Measurements from ENCODE around the gene PANK2. TPM values are rescaled to one million over a fixed set of nuclear protein-coding genes. Genes with fewer than 3 reads are reported as not detected.

PANK2 gene
- total RNA-seq, 4 donors from 2014 or later, result 26.6 to 40.9 (median 27.4) TPM

DNA sequence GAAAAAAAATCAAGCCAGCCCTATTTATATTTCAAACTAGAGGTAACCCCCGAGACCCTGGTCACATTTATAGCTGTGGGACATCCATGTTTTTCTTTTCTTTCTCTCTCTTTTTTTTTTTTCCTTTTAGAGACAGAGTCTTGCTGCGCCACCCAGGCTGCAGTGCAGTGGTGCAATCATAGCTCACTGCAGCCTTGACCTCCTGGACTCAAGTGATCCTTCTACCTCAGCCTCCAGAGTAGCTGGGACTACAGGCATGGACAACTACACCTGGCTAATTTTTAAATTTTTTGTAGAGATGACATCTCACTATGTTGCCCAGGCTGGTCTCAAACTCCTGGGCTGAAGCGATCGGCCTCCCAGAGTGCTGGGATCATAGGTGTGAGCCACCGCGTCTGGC lies 30.5 kb upstream of the PANK2 start:
- 98% methylated on average over 6 of the region's 6 CpGs for WGBS
- H3K4me3 ChIP-seq, result no peak overlapping the region
- H3K27ac ChIP-seq, result no peak overlapping the region
- no peaks in the 10 kb centered on the region for H3K9me3 ChIP-seq
- no peak for DNase-seq (ENCODE audit: low spot score in 2 of 2)
- peaks cover 81% of the 10 kb centered on the region for H3K36me3 ChIP-seq
- TF ChIP-seq POLR2A (IDR thresholded peaks at IDR 0.05) (no peak), EP300 (IDR thresholded peaks at IDR 0.05) (no peak), POLR2AphosphoS5 (IDR thresholded peaks at IDR 0.05) (no peak)
- TF ChIP-seq, protein P1, sequence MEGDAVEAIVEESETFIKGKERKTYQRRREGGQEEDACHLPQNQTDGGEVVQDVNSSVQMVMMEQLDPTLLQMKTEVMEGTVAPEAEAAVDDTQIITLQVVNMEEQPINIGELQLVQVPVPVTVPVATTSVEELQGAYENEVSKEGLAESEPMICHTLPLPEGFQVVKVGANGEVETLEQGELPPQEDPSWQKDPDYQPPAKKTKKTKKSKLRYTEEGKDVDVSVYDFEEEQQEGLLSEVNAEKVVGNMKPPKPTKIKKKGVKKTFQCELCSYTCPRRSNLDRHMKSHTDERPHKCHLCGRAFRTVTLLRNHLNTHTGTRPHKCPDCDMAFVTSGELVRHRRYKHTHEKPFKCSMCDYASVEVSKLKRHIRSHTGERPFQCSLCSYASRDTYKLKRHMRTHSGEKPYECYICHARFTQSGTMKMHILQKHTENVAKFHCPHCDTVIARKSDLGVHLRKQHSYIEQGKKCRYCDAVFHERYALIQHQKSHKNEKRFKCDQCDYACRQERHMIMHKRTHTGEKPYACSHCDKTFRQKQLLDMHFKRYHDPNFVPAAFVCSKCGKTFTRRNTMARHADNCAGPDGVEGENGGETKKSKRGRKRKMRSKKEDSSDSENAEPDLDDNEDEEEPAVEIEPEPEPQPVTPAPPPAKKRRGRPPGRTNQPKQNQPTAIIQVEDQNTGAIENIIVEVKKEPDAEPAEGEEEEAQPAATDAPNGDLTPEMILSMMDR (IDR thresholded peaks at IDR 0.05), result no peak
- peaks cover 8% of the 10 kb centered on the region for H3K4me1 ChIP-seq
- no peaks in the 10 kb centered on the region for H3K27me3 ChIP-seq

DNA sequence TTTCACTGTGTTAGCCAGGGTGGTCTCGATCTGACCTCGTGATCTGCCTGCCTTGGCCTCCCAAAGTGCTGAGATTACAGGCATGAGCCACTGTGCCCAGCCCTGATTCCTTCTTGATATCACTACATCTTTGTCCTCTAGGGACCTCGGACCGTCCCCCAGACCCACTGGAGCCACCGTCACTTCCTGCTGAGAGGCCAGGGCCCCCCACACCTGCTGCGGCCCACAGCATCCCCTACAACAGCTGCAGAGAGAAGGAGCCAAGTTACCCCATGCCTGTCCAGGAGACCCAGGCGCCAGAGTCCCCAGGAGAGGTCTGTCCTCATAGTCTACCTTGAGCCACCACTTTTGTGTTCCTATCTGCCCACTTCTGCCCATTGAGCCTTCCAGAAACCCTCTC lies 28.0 kb upstream of the PANK2 start:
- Histone ChIP-seq H3K27me3 (no peaks in the 10 kb centered on the region), H3K36me3 (peaks cover 96% of the 10 kb centered on the region), H3K27ac (no peak overlapping the region), H3K4me1 (no peaks in the 10 kb centered on the region), H3K4me3 (no peak overlapping the region), H3K9me3 (no peaks in the 10 kb centered on the region)
- WGBS, result 96% methylated on average over 7 of the region's 7 CpGs
- TF ChIP-seq EP300 (IDR thresholded peaks at IDR 0.05) (no peak), POLR2A (IDR thresholded peaks at IDR 0.05) (no peak), POLR2AphosphoS5 (IDR thresholded peaks at IDR 0.05) (no peak)
- TF ChIP-seq, protein P1 (IDR thresholded peaks at IDR 0.05), result no peak
- DNase-seq (ENCODE audit: low spot score in 2 of 2), result no peak

DNA sequence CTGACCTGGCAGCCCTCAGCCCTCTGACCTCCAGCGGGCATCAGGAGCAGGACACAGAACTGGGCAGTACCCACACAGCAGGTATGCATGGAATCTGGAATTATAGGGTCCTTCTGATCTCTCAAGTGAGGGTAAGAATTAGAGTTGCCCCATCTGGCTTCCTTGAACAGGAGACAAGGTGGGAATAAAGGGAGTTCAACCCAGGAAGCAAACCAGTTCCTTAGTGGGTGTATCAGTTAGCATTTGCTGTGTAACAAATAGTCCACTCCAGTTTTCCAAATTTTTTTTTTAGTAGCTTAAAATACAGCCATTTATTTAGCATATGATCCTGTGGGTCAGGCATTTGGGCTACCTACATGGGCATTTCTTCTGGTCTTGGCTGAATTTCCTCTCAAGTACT lies 26.9 kb upstream of the PANK2 start:
- Histone ChIP-seq H3K27me3 (no peaks in the 10 kb centered on the region), H3K27ac (no peak overlapping the region), H3K36me3 (peaks cover 98% of the 10 kb centered on the region), H3K9me3 (no peaks in the 10 kb centered on the region), H3K4me3 (no peak overlapping the region), H3K4me1 (no peaks in the 10 kb centered on the region)
- DNase-seq (ENCODE audit: low spot score in 2 of 2), result no peak
- TF ChIP-seq POLR2A (IDR thresholded peaks at IDR 0.05) (no peak), POLR2AphosphoS5 (IDR thresholded peaks at IDR 0.05) (no peak), EP300 (IDR thresholded peaks at IDR 0.05) (no peak)
- TF ChIP-seq, protein P1 (IDR thresholded peaks at IDR 0.05), result no peak
- 100% methylated on average over 1 of the region's 1 CpG for WGBS

DNA sequence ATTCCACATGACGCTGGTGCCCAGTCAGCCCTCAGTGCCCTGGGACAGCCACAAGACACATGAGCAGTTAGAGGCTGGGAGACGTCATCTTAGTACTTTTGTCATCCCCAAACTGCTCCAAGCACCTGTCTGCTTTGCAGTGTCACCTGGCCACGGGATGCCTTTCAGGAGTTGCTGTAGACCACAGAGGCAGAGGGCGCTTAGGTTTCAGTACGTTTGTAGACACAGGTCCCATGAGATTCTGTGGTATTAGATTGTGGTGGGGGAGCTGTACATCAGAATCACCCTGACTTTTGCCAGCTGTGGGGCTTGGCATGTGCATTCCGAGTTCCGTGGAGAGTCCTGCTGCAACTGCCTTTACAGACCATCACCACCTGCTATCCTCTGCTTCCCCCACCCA lies 25.9 kb upstream of the PANK2 start:
- H3K4me3 ChIP-seq, result no peak overlapping the region
- H3K4me1 ChIP-seq, result no peaks in the 10 kb centered on the region
- H3K27ac ChIP-seq, result no peak overlapping the region
- no peak for DNase-seq (ENCODE audit: low spot score in 2 of 2)
- H3K9me3 ChIP-seq, result no peaks in the 10 kb centered on the region
- 83% methylated on average over 7 of the region's 7 CpGs for WGBS
- no peaks in the 10 kb centered on the region for H3K27me3 ChIP-seq
- peaks cover 93% of the 10 kb centered on the region for H3K36me3 ChIP-seq
- TF ChIP-seq EP300 (IDR thresholded peaks at IDR 0.05) (no peak), POLR2A (IDR thresholded peaks at IDR 0.05) (no peak), POLR2AphosphoS5 (IDR thresholded peaks at IDR 0.05) (no peak)
- TF ChIP-seq, protein P1 (IDR thresholded peaks at IDR 0.05), result no peak

DNA sequence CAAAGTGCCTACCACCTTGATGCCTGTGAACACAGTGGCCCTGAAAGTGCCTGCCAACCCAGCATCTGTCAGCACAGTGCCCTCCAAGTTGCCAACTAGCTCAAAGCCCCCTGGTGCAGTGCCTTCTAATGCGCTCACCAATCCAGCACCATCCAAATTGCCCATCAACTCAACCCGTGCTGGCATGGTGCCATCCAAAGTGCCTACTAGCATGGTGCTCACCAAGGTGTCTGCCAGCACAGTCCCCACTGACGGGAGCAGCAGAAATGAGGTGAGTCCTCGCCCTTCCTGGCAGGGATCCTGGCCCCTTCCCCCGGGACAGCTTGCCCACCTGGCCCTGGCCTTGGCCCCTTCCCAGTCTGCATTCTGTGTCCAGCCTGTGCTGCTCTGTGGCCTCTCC lies 24.7 kb upstream of the PANK2 start:
- Histone ChIP-seq H3K36me3 (peaks cover 82% of the 10 kb centered on the region), H3K27me3 (no peaks in the 10 kb centered on the region), H3K4me3 (no peak overlapping the region), H3K27ac (no peak overlapping the region), H3K9me3 (no peaks in the 10 kb centered on the region), H3K4me1 (no peaks in the 10 kb centered on the region)
- DNase-seq (ENCODE audit: low spot score in 2 of 2), result no peak
- TF ChIP-seq, protein P1 (IDR thresholded peaks at IDR 0.05), result no peak
- no peak for TF ChIP-seq POLR2AphosphoS5 (IDR thresholded peaks at IDR 0.05)
- TF ChIP-seq EP300 (IDR thresholded peaks at IDR 0.05), result no peak
- TF ChIP-seq POLR2A (IDR thresholded peaks at IDR 0.05), result no peak
- 69% methylated on average over 3 of the region's 5 CpGs for WGBS

Data from suprapubic skin (tissue), 4 donors.